HPDE6-E6E7 (cell line): ENCODE data around the gene MPP1.

Source experiments
- DNase-seq: peaks from one replicate; pipeline ENCODE4 v3.0.0; 2011; ENCODE audit warnings: missing footprints; ENCODE audit errors: extremely low spot score

The MPP1 gene

DNA sequence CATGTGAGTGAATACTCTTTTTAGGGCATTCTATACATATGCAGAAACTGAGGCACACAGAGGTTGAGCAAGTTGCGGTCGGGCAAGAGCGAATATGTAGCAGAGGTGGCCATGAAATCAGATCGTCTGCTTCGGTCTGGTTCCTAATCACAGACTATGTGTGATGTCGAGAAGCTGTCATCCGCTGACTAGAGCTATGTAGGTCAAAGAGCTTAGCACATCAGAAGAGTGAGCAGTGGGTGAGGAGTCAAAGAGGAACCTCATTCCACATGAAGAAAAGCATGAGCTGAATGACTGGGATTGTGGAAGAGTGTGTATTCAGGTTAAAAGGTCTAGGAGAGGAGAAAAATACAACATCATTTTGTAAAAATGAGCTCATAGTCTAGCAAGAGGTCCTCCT, 73.4 kb downstream of the MPP1 start:
- DNase-seq, result no peak

DNA sequence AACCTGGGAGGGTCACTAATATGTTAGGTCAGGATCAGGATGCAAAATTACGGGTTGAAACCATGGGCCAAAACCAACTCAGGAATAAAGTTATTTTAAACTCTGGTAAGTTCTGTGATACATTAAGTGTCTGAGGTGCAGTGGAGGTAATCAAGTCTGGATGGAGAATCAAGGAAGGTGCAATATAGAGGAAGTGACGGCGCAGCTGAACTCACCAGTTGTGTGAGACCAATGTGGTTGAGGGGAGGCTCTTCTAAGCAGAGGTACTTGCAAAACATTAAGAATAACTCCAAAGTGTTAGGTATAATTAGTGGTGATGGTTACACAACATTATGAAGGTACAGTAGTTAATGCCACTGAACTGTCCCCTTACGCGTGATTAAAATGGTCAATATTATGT, 74.1 kb downstream of the MPP1 start:
- DNase-seq, result no peak

DNA sequence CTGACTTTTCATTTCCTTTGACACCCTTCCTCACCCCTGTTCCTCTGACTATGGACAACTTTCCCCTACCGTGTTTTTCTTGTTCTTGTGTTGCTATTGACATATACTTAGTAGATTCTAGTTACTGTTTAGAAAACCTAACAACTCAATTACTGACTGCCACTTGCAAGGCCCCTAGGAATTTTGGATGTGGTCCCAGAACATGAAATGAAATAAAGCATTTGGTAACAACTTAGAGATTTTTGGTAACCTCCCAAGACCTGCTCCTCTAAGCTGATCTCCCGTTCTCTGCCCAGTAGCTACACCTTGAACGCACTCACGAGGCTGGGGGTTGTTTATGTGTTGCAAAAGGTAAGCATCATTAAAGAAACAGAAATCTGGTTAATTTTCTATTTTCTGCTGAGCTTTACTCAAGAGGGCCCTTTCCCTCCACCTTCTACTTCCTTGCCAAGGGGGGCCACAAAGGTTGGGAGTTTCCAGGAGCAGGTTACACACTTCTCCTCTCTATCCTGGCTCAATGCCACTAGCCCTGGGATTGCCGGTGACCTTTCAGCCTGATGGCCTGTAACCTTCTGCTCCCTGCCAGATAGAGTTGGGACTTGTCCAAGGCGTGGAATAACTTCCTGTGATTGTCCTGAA, 74.9 kb downstream of the MPP1 start:
- no peak for DNase-seq

DNA sequence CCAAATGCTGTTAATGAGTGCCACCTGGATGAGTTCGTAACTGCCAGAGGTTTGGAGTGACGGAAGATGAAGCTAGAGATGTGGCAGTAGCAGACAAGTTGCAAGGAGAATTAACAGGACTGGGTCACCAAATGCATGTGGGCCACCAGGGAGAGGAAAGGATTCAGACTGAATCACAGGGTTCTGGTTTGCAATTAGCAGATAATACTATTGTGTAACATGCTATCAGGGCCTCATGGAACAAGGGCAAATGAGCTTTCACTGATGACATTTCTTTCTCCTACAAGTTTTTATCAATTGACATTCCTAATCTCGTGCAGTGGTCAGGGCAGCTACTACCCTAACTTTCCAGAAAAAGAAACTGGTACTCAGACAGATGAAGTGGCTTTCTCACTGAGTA, 75.8 kb downstream of the MPP1 start:
- DNase-seq, result no peak
